AG08395 (cell line): ENCODE results near the gene PDE3A.
"Not testable (repeated sequence)": the region's sequence is repeated elsewhere in the genome, so short reads cannot be mapped to it uniquely, and the experiment has no call there.

ENCODE experiments used
- DNase-seq: peaks from one replicate; pipeline ENCODE4 v3.0.0; 2012; ENCODE audit warnings: mixed read lengths, low spot score

Gene PDE3A

DNA sequence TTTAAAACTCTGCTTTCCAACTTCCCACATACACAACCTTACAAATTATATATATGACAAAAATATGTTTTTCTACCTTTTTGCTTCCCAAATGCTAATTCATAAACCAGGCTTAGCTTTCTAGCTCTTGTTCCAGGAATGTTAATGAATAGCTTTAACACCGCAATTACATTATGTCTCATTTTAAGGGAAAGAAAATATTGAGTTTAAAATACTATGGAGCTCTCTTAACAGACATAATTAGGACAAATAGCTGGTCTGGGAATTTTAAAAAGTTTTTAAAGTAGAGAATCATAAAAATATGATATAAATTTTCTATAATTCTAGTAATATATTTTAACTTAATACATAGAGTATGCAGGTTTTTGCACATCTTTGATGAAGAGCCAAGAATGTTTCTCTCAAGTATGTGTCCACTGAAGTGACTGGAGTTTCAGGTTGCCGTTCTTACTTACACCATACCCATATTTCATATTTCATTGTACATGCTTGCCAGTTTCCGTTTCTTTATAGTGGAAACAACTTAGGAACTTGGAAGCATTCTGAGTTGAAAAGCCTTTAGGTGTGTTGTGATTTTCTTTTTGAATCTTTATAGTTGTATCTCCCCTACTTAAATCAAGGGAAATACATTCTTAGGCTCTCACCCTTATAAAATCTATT lies 236.2 kb downstream of the PDE3A start:
- DNase-seq, result no peak

DNA sequence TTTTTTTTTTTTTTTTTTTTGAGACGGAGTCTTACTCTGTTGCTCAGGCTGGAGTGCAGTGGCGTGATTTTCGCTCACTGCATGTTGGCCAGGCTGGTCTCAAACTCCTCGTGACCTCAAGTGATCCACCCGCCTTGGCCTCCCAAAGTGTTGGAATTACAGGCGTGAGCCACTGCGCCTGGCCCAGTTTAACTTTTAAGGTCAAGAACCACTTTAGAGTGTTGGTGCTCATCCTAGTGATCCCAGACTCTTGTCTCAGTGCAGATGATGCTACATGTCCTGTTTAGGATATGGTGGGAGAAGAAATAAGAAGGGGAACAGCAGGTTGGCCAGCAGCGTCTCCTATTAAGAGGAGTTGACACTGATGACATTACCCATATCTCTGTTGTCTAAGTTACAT lies 246.7 kb downstream of the PDE3A start:
- not testable (repeated sequence) for DNase-seq

DNA sequence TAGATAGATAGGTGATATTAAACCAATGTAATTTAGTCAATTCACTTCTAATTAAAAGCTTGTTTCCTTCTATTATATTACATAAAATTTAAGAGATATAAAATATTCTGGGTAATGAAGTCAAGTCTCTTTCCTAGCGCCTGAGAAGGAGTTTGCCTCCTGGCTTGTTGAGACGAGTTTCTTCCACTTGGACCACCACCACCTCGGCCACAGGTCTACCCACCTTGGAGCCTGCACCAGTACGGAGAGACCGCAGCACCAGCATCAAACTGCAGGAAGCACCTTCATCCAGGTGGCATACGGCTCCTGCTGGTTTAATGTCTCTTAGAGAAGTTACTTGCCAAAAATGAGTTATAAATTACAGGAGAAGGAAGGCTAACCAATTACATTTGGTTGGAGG lies 247.8 kb downstream of the PDE3A start:
- DNase-seq, result no peak

DNA sequence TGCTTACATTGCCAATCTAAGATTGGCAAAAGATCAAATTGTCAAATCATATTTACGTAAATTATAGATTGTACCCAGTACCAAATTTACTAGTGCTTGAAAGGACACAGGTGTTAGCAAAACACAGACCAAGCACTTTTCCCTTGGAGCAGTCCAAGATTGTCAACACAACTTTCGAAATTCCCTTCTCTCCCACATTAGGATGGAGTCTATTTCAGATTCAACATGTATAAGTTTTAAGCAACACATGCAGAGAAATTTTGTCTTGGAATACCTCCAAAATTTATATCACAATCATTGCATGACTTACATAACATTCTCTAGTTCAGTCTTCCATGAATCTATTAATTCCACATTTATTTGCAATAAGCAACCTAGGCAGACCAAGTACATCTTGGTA lies 251.9 kb downstream of the PDE3A start:
- no peak for DNase-seq

DNA sequence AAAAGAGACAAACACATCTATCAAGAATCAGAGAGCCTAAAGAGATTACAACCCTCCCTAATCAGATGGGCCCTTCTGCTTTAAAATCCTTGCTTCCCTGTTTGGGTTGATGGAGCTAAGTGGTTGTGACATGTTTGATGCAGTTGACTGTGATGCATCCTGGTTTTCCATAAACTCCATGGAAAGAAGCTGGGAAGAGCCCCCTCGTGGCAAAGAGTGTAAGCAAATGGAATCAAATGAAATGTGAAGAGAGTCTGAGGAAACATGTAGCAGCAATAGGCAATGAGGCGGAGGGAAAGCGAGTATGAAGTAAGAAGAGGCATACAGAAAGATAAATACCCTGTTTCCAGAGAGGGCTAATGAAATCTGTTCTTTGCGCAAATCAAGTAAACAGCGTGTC lies 256.4 kb downstream of the PDE3A start:
- peak; percentile 4 for DNase-seq

DNA sequence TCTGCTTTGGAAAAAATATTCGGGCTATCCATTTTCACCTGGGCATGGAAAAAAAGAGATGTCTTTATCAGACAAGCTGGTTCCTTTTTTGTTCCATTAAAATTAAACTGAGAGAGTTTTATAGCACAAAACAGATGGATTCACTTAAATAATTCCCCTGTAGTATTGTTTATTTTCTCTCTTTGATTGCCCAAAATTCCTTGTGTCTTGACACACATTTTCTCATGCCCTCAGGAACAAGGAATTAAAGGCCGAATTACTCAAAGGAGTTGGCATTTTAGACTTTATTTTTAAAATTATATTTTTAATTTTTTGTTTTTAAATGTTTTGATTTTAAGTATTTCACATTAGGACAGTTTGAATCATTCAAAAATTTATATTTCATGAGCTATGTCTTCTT lies 257.2 kb downstream of the PDE3A start:
- DNase-seq, result no peak

DNA sequence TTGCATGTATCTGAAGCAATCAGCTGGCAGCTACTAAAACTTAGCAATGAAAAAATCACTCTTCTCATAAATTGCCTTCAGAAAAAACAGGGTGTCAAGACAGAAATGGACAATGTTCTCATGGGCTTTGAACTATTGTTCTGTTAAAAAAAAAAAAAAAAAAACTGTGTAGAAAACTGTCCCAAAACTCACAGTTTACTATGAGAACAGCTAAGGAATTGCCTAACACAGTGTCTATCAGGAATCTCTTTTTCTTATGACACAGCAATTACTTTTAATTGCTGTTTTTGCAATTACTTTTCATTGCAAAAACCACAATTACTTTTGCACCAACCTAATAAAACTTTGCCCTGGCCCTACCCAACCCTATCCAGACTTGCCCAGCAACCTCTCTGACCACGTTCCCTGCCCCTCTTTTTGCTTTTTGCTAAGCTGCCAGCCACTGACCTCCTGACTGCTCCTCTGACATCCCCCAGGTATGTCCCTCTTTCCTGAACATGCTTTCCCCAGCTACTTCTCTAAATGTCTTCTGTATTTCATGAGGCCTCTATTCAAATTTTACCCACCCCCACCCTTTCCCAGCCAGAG lies 258.8 kb downstream of the PDE3A start:
- DNase-seq, result no peak

DNA sequence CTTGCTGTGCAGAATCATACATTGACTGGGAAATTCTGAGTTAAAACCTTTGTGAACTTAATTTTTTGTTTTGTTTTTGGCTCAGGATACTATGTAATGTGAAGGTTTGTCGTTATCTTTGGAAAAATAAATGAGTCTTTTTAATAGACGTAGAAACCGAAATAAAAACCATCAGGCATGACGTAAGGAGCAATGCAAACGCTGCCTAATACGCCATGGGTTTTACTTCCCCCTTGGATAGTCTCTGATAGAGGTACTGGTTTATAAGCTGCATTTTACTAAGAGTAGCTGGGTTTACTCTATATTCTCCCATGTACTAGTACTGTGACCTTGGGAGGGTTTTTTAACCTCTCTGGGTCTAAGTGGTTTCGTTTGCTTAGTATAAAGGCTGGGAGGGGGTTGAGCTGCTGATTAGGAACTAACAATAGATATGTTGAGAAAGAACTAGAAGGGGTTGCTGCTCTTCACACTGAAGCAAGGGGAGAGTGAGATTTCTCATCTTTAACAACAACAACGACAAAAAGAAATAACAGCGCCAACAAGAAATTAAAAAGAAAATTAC lies 260.0 kb downstream of the PDE3A start:
- DNase-seq, result no peak

DNA sequence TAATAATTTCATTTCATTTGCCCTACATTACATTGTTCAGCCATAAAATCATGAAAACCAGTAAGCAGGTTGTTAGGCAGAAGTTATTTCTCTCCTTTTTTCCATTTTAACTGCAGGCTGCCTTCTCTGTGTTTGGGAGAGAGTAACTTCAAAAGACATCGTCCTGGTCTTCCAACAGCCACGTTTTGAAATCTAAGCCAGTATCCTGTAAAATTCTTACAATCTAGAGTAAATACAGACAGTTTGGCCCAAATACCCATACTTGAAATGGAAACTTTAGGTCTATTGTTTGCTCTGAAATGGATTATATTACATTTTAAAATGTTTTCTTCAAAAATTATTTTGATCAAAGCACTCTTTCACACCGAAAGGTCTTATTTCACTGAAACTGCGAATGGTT lies 260.7 kb downstream of the PDE3A start:
- no peak for DNase-seq

DNA sequence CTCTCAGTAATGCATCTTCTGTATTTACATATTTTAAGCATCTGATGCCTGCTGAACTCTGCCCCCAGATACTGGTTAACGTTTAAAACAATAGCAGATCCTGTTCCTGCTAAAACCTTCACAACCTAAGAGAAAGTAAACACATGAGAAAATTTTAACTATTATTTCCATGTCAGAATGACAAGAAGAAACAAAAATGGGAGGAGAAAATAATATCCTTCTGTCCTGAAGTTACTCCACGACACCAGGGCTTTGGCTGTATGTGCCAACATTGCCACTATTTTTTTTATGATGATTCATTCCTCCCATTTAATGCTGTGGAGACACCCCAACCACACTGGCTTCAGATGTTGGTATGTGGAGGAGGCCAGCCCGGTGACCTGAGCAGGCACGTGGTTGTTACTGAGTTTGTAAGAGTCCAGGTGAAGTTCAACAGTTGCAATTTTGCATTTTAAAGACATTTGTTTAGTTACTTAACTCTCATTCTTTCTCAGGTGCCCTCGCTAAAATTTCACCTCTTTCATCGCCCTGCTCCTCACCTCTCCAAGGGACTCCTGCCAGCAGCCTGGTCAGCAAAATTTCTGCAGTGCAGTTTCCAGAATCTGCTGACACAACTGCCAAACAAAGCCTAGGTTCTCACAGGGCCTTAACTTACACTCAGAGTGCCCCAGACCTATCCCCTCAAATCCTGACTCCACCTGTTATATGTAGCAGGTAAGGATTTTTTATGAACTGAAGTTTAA lies 261.2 kb downstream of the PDE3A start:
- peak; percentile 5 for DNase-seq

DNA sequence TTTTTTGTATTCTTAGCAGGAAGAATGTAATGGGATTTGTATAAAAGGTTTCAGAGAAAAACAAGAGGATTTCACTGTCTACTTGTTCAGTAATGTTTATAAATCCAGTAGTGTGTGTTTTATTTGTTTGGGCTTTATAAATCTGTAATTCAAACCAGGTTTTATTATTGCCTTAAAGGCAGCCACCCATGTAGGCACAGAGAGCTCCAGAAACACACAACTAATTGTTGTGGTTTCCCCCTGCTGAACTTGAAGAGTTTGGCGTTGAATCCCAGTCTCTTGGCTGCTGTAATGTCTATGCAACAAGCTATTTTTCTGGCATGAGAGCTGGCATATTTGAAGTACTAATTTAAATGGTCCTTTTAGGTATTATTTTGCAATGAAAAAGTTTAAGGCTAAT lies 263.4 kb downstream of the PDE3A start:
- DNase-seq, result peak; percentile 5

DNA sequence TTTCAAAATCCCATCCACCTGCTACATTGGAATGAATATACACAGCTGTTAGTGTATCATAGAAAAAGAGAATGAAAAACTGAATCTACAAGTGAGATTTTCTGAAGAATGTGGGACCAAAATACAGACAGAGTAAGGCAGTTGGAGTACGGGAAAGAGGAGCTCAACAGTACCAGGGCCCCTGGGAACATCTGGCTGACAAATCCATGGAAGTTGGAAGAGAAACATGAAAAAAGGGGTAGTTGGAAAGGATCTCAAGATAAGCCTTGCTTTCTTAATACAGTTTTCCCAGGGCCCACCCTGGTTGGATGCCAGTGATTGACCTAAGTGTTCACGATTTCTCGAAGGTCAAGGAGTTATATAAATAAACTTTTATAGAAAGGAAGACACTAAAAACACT lies 272.8 kb downstream of the PDE3A start:
- DNase-seq, result no peak

DNA sequence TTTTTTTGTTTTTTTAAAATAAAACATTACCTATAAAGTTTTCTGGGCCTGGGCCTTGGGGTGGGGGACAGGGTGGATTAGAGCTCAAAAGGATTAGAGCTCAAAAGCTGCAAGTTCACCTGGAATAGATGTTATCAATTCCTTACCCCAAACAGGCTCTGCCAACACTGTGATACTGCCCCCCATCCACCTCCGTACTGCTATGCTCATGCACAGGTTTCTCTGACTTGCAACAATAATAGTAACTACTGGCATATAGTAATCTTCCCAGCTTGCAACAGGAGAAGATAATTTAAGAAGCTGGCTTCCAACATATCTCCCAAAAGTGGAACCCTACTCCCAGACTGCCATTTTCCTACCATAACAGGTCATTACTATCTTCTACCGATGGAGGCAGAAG lies 275.5 kb downstream of the PDE3A start:
- no peak for DNase-seq

DNA sequence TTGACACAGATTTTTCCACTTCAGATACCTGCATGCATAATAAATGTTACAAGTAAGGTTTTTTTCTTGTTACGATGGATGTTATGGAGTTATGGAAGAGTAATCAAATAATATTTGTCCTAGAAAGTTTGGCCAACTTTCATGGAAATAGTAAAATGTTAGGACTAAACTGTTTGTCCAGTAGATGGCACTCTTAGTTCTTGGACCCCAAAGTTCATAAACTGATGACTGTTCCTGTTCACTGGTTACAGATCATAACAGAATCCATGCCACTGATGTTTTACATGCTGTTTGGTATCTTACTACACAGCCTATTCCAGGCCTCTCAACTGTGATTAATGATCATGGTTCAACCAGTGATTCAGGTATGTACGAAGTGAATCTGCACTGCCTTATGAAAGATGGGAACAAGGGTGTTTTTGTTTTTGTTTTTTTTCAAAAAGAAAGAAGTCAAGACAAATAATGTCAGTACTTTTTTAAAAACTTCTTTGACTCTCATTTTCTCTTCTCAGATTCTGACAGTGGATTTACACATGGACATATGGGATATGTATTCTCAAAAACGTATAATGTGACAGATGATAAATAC lies 278.0 kb downstream of the PDE3A start:
- DNase-seq, result peak; percentile 58

DNA sequence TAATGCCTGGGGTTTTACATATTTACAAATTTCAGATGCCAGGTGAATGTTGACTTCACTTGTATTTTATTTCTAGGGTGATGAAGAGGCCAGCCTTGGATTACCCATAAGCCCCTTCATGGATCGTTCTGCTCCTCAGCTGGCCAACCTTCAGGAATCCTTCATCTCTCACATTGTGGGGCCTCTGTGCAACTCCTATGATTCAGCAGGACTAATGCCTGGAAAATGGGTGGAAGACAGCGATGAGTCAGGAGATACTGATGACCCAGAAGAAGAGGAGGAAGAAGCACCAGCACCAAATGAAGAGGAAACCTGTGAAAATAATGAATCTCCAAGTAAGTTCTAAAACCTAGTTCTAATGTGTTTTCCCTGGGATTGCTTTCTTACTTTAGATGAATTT lies 285.5 kb downstream of the PDE3A start:
- DNase-seq, result no peak

DNA sequence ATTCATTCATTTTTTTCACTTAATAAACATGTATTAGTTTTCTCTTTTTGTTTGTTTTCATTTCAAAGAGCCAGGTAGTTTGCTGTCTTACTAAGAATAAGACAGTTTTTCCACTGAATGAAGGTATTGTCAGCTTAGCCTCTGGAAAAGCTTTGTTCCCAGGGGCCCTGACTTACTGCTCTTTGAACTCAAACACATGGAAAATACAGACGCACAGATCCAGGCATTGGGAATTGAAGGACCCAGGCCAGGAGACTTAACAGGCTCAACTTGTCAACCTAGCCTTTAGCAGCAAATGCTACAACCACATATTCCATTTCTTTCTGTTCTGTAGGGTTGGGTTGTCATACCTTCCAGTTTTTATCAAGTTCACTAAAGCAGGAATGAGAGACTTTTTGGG lies 288.3 kb downstream of the PDE3A start:
- no peak for DNase-seq

DNA sequence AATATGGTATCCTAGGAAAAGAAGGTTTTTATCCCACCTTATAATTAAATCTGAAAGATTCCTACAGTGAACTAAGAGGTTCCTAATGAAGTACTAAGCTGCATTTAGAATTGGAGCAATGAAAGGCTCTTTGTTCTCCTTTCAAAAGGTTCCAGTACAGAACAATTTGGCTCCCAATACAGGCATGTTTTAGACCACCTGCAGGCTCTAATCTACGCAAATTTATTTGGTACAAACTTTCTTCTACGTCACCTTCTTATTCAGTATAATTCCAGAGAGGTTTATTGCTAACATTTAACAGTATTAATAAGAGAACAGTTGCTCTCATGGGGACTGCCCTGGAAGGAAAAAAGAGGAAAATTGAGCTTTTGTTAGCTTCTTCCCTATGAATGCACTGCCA lies 289.2 kb downstream of the PDE3A start:
- no peak for DNase-seq

DNA sequence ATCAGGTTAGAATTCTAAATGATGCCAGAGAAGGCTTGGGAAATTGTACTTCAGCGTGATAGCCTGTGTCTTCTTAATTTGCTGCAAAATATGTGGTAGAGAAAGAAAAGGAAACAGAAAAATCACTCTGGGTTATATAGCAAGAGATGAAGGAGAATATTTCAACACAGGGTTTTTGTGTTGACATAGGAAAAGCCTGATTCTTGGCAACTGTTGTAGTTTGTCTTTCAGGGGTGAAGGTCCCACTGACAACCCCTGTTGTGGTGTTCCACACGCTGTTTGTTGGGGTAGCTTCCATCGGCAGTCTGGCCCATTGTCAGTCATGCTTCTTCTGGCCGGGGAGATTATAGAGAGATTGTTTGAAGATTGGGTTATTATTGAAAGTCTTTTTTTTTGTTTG lies 313.0 kb downstream of the PDE3A start:
- DNase-seq, result no peak

DNA sequence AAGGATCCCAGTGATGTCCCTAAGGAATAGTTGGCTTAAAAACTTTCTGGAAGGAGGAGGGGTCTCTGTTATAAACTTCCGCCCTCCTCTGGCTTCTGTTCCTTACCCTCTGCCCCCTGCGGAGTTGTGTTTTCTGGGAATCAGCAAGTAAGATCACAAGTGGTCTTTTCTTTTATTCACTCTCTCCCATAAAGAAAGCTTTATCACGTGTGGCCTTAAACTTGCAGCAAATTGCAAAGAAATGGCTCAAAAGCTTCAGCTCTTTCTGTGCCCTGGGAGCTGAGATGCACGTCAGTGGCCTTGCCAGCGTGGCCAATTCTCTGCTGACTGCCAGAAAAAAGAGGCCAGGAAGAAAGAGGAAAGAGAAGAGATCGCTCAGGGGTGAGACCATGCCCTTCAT lies 326.9 kb downstream of the PDE3A start, which contains the start of gene SLCO1C1:
Gene SLCO1C1 (plus strand): TSS at position 101 of the 400 bp plus-strand sequence. CDS start 4,245 bp downstream, outside the sequence.
- DNase-seq, result no peak

DNA sequence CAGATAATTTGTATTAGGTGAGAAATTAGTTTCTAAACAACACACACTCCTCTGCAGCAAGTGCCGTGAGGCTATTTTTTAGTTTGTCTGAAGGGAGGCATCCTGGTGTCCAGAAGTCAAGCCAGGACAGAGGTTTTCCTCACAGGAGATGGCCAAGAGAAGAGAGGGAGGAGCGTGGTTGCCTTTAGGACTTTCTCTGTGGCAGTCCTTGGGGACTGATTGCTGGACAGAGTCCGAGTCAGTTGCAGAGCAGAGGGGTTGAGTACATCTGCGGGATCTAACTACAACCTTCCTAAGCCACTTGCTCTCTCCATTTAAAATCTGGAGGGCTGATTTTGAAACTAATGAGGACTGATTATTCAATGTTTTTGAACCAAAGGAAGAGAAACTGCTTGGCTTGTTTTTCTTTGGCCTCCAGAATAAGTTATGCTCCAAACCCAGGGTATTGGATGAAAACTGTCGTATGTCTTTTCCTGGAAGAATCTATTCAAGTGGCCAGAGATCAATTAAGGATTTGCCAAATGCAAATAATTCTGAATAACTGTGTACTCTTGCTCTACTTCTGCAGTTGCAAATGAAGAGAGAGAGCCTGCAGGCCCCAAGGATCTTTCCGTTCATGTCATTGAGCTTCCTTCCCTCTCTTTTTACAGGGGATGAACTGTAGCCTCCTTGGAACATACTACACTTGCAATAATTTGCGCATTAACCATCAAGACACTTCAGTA lies 328.0 kb downstream of the PDE3A start:
- no peak for DNase-seq

DNA sequence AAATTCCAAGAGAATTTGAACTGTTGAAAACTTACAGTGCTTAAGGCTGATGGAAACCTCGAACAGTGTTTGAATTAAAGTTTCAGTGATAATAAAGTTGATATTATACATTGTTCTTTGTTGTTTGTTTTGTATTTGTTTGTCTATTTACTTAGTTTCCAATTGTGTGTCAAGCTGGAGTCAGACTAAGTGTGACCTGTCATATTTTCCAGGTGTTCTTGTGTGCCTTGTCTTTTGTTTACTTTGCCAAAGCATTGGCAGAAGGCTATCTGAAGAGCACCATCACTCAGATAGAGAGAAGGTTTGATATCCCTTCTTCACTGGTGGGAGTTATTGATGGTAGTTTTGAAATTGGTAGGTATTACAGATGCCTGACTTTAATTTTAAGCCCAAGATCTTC lies 332.8 kb downstream of the PDE3A start:
- DNase-seq, result no peak

DNA sequence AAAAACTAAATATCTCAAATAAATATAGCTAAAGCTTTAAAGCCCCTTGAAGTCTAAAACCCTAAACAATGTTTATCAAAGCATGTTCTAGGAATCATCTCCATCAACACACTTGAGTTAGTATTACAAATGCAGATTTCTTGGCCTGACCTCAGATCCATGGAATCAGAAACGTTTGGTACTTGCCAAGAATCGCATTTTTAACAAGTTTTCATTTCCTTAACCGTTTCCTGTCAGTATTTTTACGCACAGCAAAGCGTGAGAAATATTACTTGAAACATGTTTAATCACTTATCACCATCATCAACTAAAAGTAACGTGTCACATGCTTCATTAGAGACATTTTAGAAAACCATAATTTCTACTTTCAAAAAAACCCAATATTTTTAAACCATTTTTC lies 336.5 kb downstream of the PDE3A start:
- no peak for DNase-seq
